WTC11 (cell line): ENCODE measurements around the gene CLMN. TPM values are rescaled to one million over a fixed set of nuclear protein-coding genes. Genes with fewer than 3 reads are reported as not detected.
A peak's percentile ranks its signal among the peaks of the same experiment; 100 is the strongest.

Experiments
- ATAC-seq: fragments of 200-7000 bp; cut with Tn5 transposase; 2 replicates; pipeline ENCODE4 v1.10.0; 2021; ENCODE audit warnings: mild to moderate bottlenecking, moderate library complexity
- Bru-seq: library from RNA; stranded (reverse); fragments of 400-500 nt; gene quantifications from one replicate; lab custom pipeline; 2021; lab: Mats Ljungman, UMichigan
- CTCF ChIA-PET: fragments of 300-600 bp; sonication (Branson Sonifier 250); formaldehyde crosslinking; loops from one replicate; lab custom pipeline; 2021; ENCODE audit warnings: antibody characterized with exemption; lab: Charles Lee
- POLR2A ChIA-PET: fragments of 350-600 bp; sonication (Branson Sonifier 250); formaldehyde crosslinking; loops from one replicate; lab custom pipeline; 2021; ENCODE audit warnings: antibody characterized with exemption; lab: Charles Lee
- DNase-seq: peaks from one replicate; pipeline ENCODE4 v3.0.0; 2021; ENCODE audit warnings: low spot score
- H3K27ac Mint-ChIP-seq: 2 replicates; pipeline ENCODE4 v1.8.0; 2021; ENCODE audit warnings: mixed read lengths
- H3K27me3 Mint-ChIP-seq: 2 replicates; pipeline ENCODE4 v1.8.0; 2021; ENCODE audit warnings: low read depth, mild to moderate bottlenecking, moderate library complexity, mixed read lengths
- H3K36me3 Mint-ChIP-seq: 2 replicates; pipeline ENCODE4 v1.8.0; 2021; ENCODE audit warnings: mixed read lengths
- H3K4me1 Mint-ChIP-seq: 2 replicates; pipeline ENCODE4 v1.8.0; 2022; ENCODE audit warnings: mixed read lengths
- H3K4me3 Mint-ChIP-seq: 2 replicates; pipeline ENCODE4 v1.8.0; 2021; ENCODE audit warnings: mild to moderate bottlenecking, moderate library complexity, mixed read lengths
- H3K9me3 Mint-ChIP-seq: 2 replicates; pipeline ENCODE4 v1.8.0; 2021; ENCODE audit warnings: mixed read lengths
- AFF4 ChIP-seq: sonication (generic); formaldehyde crosslinking; IDR thresholded peaks from 2 replicates; pipeline ENCODE4 v1.8.1; 2023; ENCODE audit warnings: mild to moderate bottlenecking, missing genetic modification reagents, borderline replicate concordance
- CBFB ChIP-seq: sonication (generic); formaldehyde crosslinking; IDR thresholded peaks from 2 replicates; pipeline ENCODE4 v1.8.1; 2022; ENCODE audit warnings: mild to moderate bottlenecking, low read depth, missing genetic modification reagents
- CREM ChIP-seq: sonication (generic); formaldehyde crosslinking; IDR thresholded peaks from 2 replicates; pipeline ENCODE4 v1.8.1; 2022; ENCODE audit warnings: mild to moderate bottlenecking, missing genetic modification reagents, moderate library complexity
- FOXK1 ChIP-seq: sonication (generic); formaldehyde crosslinking; IDR thresholded peaks from 2 replicates; pipeline ENCODE4 v1.8.0; 2022; ENCODE audit warnings: mild to moderate bottlenecking, moderate library complexity, missing genetic modification reagents
- IRF2 ChIP-seq: sonication (generic); formaldehyde crosslinking; IDR thresholded peaks from 2 replicates; pipeline ENCODE4 v1.8.0; 2022; ENCODE audit warnings: low read depth, missing genetic modification reagents, borderline replicate concordance
- MYBL2 ChIP-seq: sonication (generic); formaldehyde crosslinking; IDR thresholded peaks from 2 replicates; pipeline ENCODE4 v1.8.1; 2023; ENCODE audit warnings: mild to moderate bottlenecking, moderate library complexity, missing genetic modification reagents
- USF2 ChIP-seq: sonication (generic); formaldehyde crosslinking; IDR thresholded peaks from 2 replicates; pipeline ENCODE4 v1.8.1; 2023; ENCODE audit warnings: mild to moderate bottlenecking, missing genetic modification reagents, moderate library complexity
- ZBTB21 ChIP-seq: sonication (generic); formaldehyde crosslinking; IDR thresholded peaks from 2 replicates; pipeline ENCODE4 v1.8.1; 2023; ENCODE audit warnings: mild to moderate bottlenecking, missing genetic modification reagents, borderline replicate concordance
- ZNF423 ChIP-seq: fragments of 250-450 bp; sonication (Bioruptor Pico); IDR thresholded peaks from 2 replicates; pipeline ENCODE4 v2.1.2; 2022; ENCODE audit warnings: mild to moderate bottlenecking, moderate library complexity
- ZNF532 ChIP-seq: fragments of 250-450 bp; sonication (Bioruptor Pico); IDR thresholded peaks from 2 replicates; pipeline ENCODE4 v1.9.0; 2021; ENCODE audit warnings: mild to moderate bottlenecking, borderline replicate concordance
- ZNF671 ChIP-seq: fragments of 250-450 bp; sonication (Bioruptor Pico); IDR thresholded peaks from 2 replicates; pipeline ENCODE4 v1.8.0; 2021; ENCODE audit warnings: mild to moderate bottlenecking
- long read RNA-seq, 3 experiments: library from RNA in 1 of 3; library from capped mRNA in 1 of 3; library from polyadenylated mRNA in 1 of 3; unstranded in 2 of 3; stranded (forward) in 1 of 3; transcript quantifications; one replicate each; pipeline ENCODE4 v2.0.0, GENCODE V29; 2021
- total RNA-seq: library from RNA; stranded (reverse); gene quantifications from 3 replicates; pipeline ENCODE4 v1.2.3, GENCODE V29; 2021
- TF ChIP-seq, protein P1 (sequence below): sonication (generic); formaldehyde crosslinking; IDR thresholded peaks from 2 replicates; pipeline ENCODE4 v1.8.0; 2023; ENCODE audit warnings: missing genetic modification reagents
- TF ChIP-seq, protein P2 (sequence below): sonication (generic); formaldehyde crosslinking; IDR thresholded peaks from 2 replicates; pipeline ENCODE4 v1.8.0; 2023; ENCODE audit warnings: mild to moderate bottlenecking, missing genetic modification reagents
- TF ChIP-seq, protein P3 (sequence below): sonication (generic); formaldehyde crosslinking; IDR thresholded peaks from 2 replicates; pipeline ENCODE4 v1.8.1; 2022; ENCODE audit warnings: mild to moderate bottlenecking, moderate library complexity, missing genetic modification reagents
- TF ChIP-seq, protein P4 (sequence below): fragments of 250-450 bp; sonication (Bioruptor Pico); conservative IDR thresholded peaks from 2 replicates; pipeline ENCODE4 v1.9.0; 2021; ENCODE audit warnings: mild to moderate bottlenecking
- TF ChIP-seq, protein P5 (sequence below): sonication (generic); formaldehyde crosslinking; IDR thresholded peaks from 2 replicates; pipeline ENCODE4 v1.8.1; 2022; ENCODE audit warnings: missing genetic modification reagents, borderline replicate concordance

Gene CLMN
- total RNA-seq (10.4 to 12.2 TPM (median 10.8 TPM) in 3 replicates), Bru-seq, nascent RNA (percentile 49 among the genes with signal in this experiment)
- long read RNA-seq, experiment 1, full-length matches to known transcripts, result 20 of 32 reads
- long read RNA-seq, experiment 1, partial matches to known transcripts, result 3 of 32 reads
- long read RNA-seq, experiment 1, other reads (novel, unspliced or antisense), result 9 of 32 reads
- long read RNA-seq, experiment 2, full-length matches to known transcripts, result 3 of 11 reads
- long read RNA-seq, experiment 2, partial matches to known transcripts, result 1 of 11 reads
- long read RNA-seq, experiment 2, other reads (novel, unspliced or antisense), result 7 of 11 reads
- long read RNA-seq, experiment 3, partial matches to known transcripts, result 0 of 1 reads
- long read RNA-seq, experiment 3, other reads (novel, unspliced or antisense), result 1 of 1 reads

DNA sequence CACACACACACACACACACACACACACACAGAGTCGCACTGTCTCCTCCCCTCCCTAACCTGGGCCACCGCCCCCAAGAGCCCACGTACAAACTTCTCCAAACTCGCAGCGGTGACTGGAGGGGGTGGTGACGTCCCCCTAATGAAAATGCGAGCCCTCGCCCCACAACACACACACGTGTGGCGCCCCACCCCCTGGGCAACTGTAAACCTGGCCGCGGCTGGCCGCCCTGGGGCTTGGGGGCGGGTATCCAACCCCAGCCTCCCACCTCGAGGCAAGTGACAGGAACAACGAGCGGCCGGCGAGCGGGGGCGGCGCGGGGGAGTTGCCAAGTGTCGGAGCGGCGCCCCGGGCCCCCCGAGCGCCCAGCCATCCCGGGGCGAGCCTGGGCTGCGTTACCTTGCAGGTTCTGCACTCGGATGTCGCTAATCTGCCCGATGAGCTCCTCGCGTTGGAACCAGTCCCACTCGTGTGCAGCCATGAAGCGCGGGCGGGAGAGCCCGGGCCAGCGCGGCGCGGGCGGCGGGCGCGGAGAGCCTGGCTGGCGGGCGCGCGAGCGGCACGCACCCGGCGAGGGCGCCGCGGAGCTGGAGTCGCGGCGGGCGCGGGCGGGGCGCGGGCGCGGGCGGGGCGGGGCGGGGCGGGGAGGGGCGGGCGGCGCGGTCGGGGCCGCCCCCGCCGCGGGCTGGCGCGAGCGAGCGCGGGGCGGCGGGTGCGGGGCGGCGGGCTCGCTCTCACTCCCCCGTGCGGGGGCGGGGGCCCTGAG lies at the start of gene CLMN:
Gene CLMN, minus strand, starts transcription at position 597 of the 766 bp plus-strand sequence. Its CDS starts 116 bp downstream, at position 481.
- Mint-ChIP-seq H3K9me3 (no peaks in the 10 kb centered on the region), H3K4me1 (peaks cover 19% of the 10 kb centered on the region), H3K36me3 (no peaks in the 10 kb centered on the region), H3K4me3 (peak within 1 kb of the TSS; percentile 79), H3K27me3 (peaks cover 38% of the 10 kb centered on the region), H3K27ac (no peak within 1 kb of the TSS)
- peak; percentile 59 for DNase-seq
- CTCF ChIA-PET, result interaction anchor here (0.6 to 1.6 kb wide), 4 partner anchors 41 to 1190 kb away, joined by 3 to 10 read pairs (median 4); no protein-coding TSS in a partner anchor
- ATAC-seq, result peak; percentile 55
- POLR2A ChIA-PET, result no interaction called here
- TF ChIP-seq FOXK1 (0 out of 2 replicates have a peak, but pooled peaks have one; percentile 66), CREM (CRISPR knock-in tag) (peak; percentile 49; the same call in 1 of the 2 replicates), USF2 (no peak), CBFB (no peak), ZNF423 (CRISPR knock-in tag) (no peak), IRF2 (no peak), MYBL2 (no peak), ZBTB21 (CRISPR knock-in tag) (no peak), ZNF671 (CRISPR knock-in tag) (no peak), AFF4 (CRISPR knock-in tag) (no peak), ZNF532 (no peak)
- TF ChIP-seq, protein P1, sequence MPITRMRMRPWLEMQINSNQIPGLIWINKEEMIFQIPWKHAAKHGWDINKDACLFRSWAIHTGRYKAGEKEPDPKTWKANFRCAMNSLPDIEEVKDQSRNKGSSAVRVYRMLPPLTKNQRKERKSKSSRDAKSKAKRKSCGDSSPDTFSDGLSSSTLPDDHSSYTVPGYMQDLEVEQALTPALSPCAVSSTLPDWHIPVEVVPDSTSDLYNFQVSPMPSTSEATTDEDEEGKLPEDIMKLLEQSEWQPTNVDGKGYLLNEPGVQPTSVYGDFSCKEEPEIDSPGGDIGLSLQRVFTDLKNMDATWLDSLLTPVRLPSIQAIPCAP, result no peak
- TF ChIP-seq, protein P2, sequence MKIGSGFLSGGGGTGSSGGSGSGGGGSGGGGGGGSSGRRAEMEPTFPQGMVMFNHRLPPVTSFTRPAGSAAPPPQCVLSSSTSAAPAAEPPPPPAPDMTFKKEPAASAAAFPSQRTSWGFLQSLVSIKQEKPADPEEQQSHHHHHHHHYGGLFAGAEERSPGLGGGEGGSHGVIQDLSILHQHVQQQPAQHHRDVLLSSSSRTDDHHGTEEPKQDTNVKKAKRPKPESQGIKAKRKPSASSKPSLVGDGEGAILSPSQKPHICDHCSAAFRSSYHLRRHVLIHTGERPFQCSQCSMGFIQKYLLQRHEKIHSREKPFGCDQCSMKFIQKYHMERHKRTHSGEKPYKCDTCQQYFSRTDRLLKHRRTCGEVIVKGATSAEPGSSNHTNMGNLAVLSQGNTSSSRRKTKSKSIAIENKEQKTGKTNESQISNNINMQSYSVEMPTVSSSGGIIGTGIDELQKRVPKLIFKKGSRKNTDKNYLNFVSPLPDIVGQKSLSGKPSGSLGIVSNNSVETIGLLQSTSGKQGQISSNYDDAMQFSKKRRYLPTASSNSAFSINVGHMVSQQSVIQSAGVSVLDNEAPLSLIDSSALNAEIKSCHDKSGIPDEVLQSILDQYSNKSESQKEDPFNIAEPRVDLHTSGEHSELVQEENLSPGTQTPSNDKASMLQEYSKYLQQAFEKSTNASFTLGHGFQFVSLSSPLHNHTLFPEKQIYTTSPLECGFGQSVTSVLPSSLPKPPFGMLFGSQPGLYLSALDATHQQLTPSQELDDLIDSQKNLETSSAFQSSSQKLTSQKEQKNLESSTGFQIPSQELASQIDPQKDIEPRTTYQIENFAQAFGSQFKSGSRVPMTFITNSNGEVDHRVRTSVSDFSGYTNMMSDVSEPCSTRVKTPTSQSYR (CRISPR knock-in tag), result 0 out of 2 replicates have a peak, but pooled peaks have one; percentile 35
- TF ChIP-seq, protein P3, sequence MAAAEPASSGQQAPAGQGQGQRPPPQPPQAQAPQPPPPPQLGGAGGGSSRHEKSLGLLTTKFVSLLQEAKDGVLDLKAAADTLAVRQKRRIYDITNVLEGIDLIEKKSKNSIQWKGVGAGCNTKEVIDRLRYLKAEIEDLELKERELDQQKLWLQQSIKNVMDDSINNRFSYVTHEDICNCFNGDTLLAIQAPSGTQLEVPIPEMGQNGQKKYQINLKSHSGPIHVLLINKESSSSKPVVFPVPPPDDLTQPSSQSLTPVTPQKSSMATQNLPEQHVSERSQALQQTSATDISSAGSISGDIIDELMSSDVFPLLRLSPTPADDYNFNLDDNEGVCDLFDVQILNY (CRISPR knock-in tag), result peak; percentile 48; the same call in 1 of the 2 replicates
- TF ChIP-seq, protein P4, sequence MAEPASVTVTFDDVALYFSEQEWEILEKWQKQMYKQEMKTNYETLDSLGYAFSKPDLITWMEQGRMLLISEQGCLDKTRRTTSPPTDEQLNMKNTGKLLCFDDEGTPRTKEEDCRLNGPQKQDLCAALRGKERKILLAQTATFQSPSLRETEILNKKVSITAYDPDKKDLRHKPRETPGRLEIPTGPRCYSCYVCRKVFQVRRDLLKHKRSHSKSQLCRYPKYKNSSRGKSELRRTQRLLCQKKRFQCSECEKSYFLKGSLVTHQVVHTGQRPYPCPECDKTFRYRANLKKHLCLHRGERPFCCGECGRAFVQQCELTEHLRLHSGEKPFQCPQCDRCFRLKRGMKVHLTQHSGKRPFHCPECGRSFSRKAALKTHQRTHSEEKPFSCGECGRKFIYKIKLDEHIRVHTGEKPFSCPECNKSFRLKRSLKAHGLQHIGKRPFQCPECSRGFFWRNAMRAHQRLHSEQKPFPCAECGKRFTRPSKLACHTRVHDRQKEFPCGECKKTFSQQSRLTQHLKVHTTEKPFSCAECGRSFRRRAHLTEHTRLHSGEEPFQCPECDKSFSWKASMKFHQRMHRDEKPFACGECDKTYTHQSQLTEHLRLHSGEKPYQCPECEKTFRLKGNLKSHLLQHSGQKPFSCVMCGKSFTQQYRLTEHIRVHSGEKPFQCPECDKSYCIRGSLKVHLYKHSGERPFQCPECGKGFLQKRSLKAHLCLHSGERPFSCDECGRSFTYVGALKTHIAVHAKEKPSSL (CRISPR knock-in tag), result no peak
- TF ChIP-seq, protein P5, sequence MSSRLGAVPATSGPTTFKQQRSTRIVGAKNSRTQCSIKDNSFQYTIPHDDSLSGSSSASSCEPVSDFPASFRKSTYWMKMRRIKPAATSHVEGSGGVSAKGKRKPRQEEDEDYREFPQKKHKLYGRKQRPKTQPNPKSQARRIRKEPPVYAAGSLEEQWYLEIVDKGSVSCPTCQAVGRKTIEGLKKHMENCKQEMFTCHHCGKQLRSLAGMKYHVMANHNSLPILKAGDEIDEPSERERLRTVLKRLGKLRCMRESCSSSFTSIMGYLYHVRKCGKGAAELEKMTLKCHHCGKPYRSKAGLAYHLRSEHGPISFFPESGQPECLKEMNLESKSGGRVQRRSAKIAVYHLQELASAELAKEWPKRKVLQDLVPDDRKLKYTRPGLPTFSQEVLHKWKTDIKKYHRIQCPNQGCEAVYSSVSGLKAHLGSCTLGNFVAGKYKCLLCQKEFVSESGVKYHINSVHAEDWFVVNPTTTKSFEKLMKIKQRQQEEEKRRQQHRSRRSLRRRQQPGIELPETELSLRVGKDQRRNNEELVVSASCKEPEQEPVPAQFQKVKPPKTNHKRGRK, result no peak
